IPS-20b (cell line): Measurements from ENCODE around the gene NHLH2.

Source experiments
- H3K27ac ChIP-seq: one replicate; pipeline ENCODE4 v1.5.1; 2013; ENCODE audit warnings: low read length
- H3K27me3 ChIP-seq: 2 replicates; pipeline ENCODE4 v1.6.1; 2013; ENCODE audit warnings: mild to moderate bottlenecking, low read length, inconsistent platforms; ENCODE audit not compliant: insufficient read depth
- H3K36me3 ChIP-seq: 2 replicates; pipeline ENCODE4 v1.6.1; 2013; ENCODE audit warnings: low read depth, mild to moderate bottlenecking, inconsistent platforms, low read length, moderate library complexity; ENCODE audit not compliant: insufficient read depth
- H3K4me1 ChIP-seq: 2 replicates; pipeline ENCODE4 v1.6.1; 2013; ENCODE audit warnings: mild to moderate bottlenecking, control low read depth, inconsistent platforms, low read length, moderate library complexity; ENCODE audit not compliant: insufficient read depth
- H3K4me3 ChIP-seq: 2 replicates; pipeline ENCODE4 v1.5.1; 2013; ENCODE audit warnings: mild to moderate bottlenecking, low read length, inconsistent platforms
- H3K9ac ChIP-seq: 2 replicates; pipeline ENCODE4 v1.6.1; 2013; ENCODE audit warnings: low read depth, mild to moderate bottlenecking, inconsistent platforms, low read length, moderate library complexity
- H3K9me3 ChIP-seq: 2 replicates; pipeline ENCODE4 v1.6.1; 2013; ENCODE audit warnings: mild to moderate bottlenecking, low read depth, low read length, inconsistent platforms; ENCODE audit not compliant: insufficient read depth

The NHLH2 gene

DNA sequence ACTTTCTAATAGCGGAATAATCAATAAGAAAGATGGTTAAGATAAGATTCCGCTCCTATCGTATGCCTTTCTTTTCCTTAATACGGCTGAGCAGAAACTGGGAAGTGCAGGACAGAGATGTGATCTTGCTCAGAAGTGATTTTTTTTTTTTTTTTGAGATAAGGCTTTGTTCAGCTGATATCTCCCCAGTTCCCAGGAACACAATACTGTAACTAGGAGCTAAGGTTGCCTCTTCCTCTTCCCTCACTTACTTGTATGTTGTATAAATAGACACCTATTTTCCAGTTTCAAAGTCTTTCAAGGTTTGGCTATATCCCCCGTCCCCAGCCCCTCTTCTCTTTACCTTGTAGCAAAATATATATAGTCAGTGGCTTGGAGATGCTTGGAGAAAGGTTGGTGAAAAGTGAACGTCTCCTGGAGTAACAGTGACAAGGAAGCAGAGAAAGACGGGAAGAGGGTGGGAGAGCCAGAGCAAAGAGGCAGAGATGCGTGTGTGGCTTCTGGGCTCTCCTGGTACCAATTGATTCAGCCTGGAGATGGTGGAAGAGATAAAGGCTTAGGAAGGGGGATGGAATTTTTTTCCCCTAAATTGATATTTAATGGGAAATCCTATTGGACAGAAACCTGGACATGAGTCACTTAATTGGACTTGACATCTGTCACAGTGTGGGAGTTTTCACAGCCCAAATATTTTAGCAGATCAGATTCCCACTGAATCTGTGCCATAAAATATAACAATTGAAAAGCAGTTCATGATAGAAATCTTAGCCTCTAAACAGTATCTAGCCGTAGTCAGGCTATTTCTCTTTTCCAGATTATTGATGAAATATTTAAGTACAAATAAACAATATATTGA is at the start of gene NHLH2:
Gene NHLH2, minus strand, starts transcription at position 522 of the 856 bp plus-strand sequence. CDS start 2,754 bp downstream, outside the sequence.
- peak within 1 kb of the TSS; percentile 70; the same call in 1 of the 2 replicates for H3K4me3 ChIP-seq
- H3K27ac ChIP-seq: no peak within 1 kb of the TSS
- no peaks in the 10 kb centered on the region for H3K9me3 ChIP-seq
- peaks cover 2% of the 10 kb centered on the region; the same call in 1 of the 2 replicates for H3K4me1 ChIP-seq
- H3K27me3 ChIP-seq: peaks cover 52% of the 10 kb centered on the region
- no peaks in the 10 kb centered on the region for H3K36me3 ChIP-seq
- peak within 1 kb of the TSS; percentile 73; the same call in 1 of the 2 replicates for H3K9ac ChIP-seq

DNA sequence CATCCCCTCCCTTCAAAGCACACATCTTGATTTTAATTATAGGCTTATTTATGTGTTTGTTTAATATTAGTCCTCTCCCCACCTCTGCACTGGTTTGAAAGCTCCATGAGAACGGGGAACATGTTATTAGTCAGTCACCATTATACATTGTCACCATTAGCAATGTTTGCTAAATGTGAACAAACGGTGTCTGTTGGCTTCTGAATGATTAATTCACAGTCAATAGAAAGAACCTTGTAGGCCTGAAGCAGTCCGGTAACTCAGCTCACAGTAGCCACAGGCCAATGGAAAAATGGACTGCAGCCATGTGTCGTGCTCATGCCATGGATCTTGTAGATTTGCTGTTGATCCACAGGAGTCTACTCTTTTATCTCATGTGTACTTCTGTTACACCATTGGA is 49.7 kb upstream of the NHLH2 start:
- Histone ChIP-seq H3K27ac (no peak overlapping the region), H3K9me3 (no peaks in the 10 kb centered on the region), H3K4me1 (no peaks in the 10 kb centered on the region), H3K36me3 (no peaks in the 10 kb centered on the region), H3K9ac (no peak overlapping the region), H3K4me3 (no peak overlapping the region), H3K27me3 (no peaks in the 10 kb centered on the region)

DNA sequence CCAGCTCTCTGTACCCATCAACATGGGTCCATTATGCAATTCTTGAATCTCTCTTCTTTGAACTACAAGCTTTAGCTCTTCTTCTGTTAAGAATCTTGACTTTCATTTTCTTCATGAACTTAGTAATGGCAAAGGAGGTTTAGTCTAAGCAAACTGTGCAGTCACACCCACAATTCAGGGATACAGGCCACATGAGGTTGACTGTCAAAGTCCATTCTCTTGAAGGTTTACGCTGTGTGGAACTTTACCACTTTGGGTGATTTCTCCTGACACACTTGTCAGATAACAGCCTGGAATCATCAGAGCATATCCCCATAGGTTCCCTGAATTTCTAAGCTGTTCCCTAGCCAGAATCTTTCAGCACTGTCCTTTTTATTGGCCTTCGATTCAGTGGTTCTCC is 48.0 kb upstream of the NHLH2 start:
- H3K9me3 ChIP-seq: no peaks in the 10 kb centered on the region
- no peak overlapping the region for H3K4me3 ChIP-seq
- no peaks in the 10 kb centered on the region for H3K36me3 ChIP-seq
- H3K4me1 ChIP-seq: no peaks in the 10 kb centered on the region
- H3K27ac ChIP-seq: no peak overlapping the region
- no peaks in the 10 kb centered on the region for H3K27me3 ChIP-seq
- H3K9ac ChIP-seq: no peak overlapping the region

- H3K27me3 ChIP-seq: no peaks in the 10 kb centered on the region
These were observed 42.3 kb upstream of the NHLH2 start for GRCh38 chr1:115882913-115883902.

DNA sequence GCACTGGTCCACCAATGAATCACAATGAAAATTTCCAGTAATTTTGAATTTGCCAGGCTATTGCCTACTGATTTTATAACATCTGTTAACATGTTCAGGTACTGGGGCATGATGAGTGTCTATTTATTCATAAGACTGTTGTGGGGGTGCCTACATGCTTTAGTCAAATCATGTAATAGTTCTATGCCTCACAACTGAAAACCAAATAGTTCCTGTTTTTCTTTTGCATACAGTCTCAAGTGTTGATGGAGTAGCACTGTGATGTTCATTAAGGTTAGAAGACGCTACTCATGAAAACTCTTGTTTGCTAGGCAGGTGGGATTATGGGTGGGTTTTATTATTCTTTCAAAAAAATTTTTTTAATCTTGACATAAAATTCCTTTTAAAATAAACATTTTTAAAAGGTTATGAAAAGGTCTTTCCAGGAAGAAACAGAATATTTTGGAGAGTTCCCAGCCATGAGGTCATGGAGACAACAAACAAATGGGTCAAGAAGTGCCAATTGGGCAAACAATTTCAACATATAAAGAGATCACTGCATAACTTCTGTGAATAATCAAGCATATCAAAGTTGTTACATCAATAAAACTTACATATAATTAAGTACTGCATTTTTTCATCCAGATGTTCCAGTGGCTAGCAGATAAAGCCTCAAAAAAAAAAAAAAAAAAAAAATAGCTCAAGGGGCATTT is 40.2 kb upstream of the NHLH2 start:
- Histone ChIP-seq H3K27me3 (no peaks in the 10 kb centered on the region), H3K36me3 (no peaks in the 10 kb centered on the region), H3K9ac (no peak overlapping the region), H3K4me1 (peaks cover 9% of the 10 kb centered on the region; the same call in 1 of the 2 replicates), H3K9me3 (no peaks in the 10 kb centered on the region), H3K4me3 (no peak overlapping the region), H3K27ac (no peak overlapping the region)

More at GRCh38 chr1:115882913-115883902, 42.3 kb upstream of the NHLH2 start:
- Histone ChIP-seq H3K4me3 (no peak overlapping the region), H3K9me3 (no peaks in the 10 kb centered on the region), H3K27ac (no peak overlapping the region), H3K36me3 (no peaks in the 10 kb centered on the region), H3K4me1 (peaks cover 1% of the 10 kb centered on the region; the same call in 1 of the 2 replicates), H3K9ac (no peak overlapping the region)

DNA sequence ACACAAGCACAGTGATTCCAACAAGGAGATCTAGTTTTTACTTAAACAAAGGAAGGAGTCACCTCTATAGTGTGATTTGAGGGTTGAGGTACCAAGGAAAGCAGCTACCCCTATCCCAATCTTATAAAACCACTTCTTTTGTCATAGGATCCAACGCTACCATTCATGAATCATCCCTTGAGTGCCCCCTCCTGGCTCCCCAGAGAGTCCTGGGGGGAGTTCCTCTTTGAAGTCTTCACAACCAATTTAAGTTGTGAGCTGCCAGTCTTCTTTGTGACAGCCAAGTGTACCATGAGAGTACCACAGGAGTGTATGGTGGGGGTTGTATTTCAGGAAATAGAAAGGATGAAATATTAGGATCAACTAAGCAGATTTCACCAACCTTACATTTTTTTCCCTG is 39.1 kb upstream of the NHLH2 start:
- Histone ChIP-seq H3K4me3 (no peak overlapping the region), H3K36me3 (no peaks in the 10 kb centered on the region), H3K27ac (no peak overlapping the region)

GRCh38 chr1:115877511-115877910 is 36.6 kb upstream of the NHLH2 start:
- peaks cover 9% of the 10 kb centered on the region; the same call in 1 of the 2 replicates for H3K4me1 ChIP-seq
- no peaks in the 10 kb centered on the region for H3K36me3 ChIP-seq
- H3K9me3 ChIP-seq: no peaks in the 10 kb centered on the region
- no peak overlapping the region for H3K9ac ChIP-seq
- no peaks in the 10 kb centered on the region for H3K27me3 ChIP-seq
- H3K4me3 ChIP-seq: no peak overlapping the region
- no peak overlapping the region for H3K27ac ChIP-seq

More for the DNA sequence above, 39.1 kb upstream of the NHLH2 start:
- Histone ChIP-seq H3K9me3 (no peaks in the 10 kb centered on the region), H3K9ac (no peak overlapping the region), H3K27me3 (no peaks in the 10 kb centered on the region), H3K4me1 (peaks cover 9% of the 10 kb centered on the region; the same call in 1 of the 2 replicates)

DNA sequence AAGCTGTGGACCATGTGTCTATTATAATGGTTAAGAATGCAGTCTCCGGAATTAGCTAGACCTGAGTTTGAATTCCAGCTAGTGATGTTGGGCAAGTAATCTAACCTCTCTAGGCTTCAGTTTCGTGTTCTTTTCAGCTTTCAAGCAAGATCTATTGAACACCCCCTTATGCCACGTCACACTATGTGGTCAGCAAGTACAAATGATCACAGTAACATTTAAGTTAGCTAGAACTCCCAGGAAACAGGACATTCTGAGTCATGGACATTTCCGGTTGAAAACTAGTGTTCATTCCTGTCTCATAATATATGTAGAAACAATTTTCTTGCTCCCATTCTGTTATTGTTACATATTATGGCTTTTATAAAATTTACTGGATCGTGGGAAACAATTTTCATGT is 34.0 kb upstream of the NHLH2 start:
- H3K27me3 ChIP-seq: no peaks in the 10 kb centered on the region
- H3K4me1 ChIP-seq: peaks cover 9% of the 10 kb centered on the region; the same call in 1 of the 2 replicates
- H3K9me3 ChIP-seq: no peaks in the 10 kb centered on the region
- no peak overlapping the region for H3K27ac ChIP-seq
- H3K4me3 ChIP-seq: no peak overlapping the region
- no peak overlapping the region for H3K9ac ChIP-seq
- H3K36me3 ChIP-seq: no peaks in the 10 kb centered on the region

DNA sequence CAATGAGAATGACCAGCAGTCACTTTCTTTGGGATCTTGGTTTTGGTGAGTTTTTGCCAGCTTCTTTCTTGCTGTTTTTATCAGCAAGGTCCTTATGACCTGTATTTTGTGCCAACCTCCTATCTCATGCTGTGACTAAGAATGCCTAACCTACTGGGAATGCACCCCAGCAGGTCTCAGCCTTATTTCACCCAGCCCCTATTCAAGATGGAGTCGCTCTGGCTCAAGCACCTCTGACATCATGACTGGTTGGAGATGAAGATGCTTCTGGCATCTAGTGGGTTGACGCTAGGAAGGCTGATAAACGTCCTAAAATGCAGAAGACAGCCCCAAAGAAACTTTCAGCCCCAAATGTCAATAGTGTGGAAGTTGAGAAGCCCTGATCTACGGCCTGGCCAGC is 33.6 kb upstream of the NHLH2 start:
- no peak overlapping the region for H3K9ac ChIP-seq
- no peaks in the 10 kb centered on the region for H3K27me3 ChIP-seq
- no peak overlapping the region for H3K4me3 ChIP-seq
- H3K27ac ChIP-seq: no peak overlapping the region
- no peaks in the 10 kb centered on the region for H3K9me3 ChIP-seq
- peaks cover 9% of the 10 kb centered on the region; the same call in 1 of the 2 replicates for H3K4me1 ChIP-seq
- no peaks in the 10 kb centered on the region for H3K36me3 ChIP-seq

DNA sequence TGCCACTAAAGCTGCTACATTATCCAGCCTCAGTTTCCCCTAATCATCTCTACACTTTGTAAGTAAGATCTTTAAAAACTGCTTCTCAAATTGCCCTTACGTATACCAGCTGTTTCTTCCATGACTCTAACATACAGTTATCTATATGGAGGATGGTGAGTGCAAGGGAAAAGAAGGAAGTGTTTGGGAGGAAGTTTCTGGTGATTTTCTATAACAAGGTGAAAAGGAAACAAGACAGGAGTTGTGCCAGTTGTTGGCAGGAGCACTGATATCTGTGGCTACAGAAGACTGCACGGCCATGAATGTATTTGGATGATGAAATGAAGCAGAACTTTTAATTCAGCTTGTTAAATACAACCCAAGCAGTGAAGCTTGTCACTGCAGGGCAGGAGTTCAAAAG is 32.3 kb upstream of the NHLH2 start:
- H3K4me3 ChIP-seq: no peak overlapping the region
- no peaks in the 10 kb centered on the region for H3K27me3 ChIP-seq
- H3K4me1 ChIP-seq: peaks cover 7% of the 10 kb centered on the region; the same call in 1 of the 2 replicates
- H3K9me3 ChIP-seq: no peaks in the 10 kb centered on the region
- H3K36me3 ChIP-seq: no peaks in the 10 kb centered on the region
- H3K9ac ChIP-seq: no peak overlapping the region
- H3K27ac ChIP-seq: no peak overlapping the region

DNA sequence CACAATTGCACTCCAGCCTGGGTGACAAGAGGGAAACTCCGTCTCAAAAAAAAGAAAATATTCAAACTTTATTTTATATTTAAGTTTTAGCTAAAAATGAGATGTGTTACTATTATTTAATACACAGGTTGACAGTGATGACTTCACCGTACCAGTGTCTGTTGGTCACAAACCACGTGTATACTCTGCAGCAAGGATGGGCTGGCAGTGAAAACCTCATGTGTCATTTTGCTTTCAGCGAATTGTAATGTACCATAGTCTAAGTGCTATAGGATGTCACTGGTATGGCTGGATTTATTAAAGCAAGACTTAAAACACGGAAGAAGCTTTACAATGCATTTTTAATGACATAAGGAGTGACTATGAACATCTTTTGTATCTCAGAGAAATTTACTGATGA is 28.1 kb upstream of the NHLH2 start:
- Histone ChIP-seq H3K27ac (no peak overlapping the region), H3K9me3 (no peaks in the 10 kb centered on the region), H3K36me3 (no peaks in the 10 kb centered on the region), H3K27me3 (no peaks in the 10 kb centered on the region), H3K4me3 (no peak overlapping the region), H3K4me1 (no peaks in the 10 kb centered on the region), H3K9ac (no peak overlapping the region)
